Epithelial cell of alveolus of lung (primary cell): ENCODE results near the gene RAB24. TPM values are rescaled to one million over a fixed set of nuclear protein-coding genes. Genes with fewer than 3 reads are reported as not detected.

Source experiments
- total RNA-seq: library from RNA; depleted of rRNA; stranded (reverse); fragments of >200 nt; gene quantifications from 2 replicates; pipeline ENCODE4 v1.2.1, GENCODE V29; 2015

Gene RAB24
- 20.2 and 45.6 TPM in 2 replicates for total RNA-seq

DNA sequence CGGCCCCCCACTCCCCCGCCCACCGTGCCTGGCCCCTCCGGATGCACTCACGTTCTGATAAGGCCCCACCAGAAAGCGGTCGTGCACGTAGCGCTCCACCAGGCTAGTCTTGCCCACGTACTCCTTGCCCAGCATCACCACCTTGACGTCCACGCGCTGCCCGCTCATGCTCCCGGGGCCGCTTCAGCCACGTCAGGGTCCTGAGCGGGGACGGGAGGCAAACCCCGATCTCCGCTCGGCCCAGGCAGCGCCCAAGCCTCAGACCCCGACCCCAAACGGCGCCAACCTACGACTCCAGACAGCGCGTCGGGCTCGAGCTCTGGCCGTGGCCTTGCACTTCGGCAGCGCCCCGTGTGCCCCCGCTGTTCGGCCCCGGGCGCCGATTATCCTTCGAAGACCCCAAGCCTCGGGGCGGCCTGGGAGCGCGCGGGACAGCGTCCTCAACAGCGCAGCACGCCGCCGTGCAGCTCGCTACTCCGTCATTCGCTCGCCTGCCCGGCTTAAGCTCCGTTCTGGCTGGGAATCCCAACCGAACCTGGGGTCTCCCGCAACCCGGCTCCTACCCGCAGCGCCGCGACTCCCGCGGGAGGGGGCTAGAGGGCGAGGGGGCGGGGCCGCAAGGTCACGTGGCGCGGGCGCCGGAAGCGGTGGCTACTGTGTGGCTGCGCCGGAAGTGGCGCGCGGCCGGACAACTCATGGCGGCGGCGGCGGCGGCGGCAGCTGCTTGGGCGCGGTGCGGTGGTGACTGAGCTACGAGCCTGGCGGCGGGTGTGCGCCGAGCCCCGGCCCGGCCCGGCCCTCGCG lies at the start of gene RAB24, which contains the start of gene PRELID1:
RAB24 (minus strand) TSS at position 599 of the 804 bp plus-strand sequence; CDS start at position 168, 431 bp downstream.
PRELID1 (plus strand) TSS at position 679 of the 804 bp plus-strand sequence. CDS start 187 bp downstream, outside the sequence.

DNA sequence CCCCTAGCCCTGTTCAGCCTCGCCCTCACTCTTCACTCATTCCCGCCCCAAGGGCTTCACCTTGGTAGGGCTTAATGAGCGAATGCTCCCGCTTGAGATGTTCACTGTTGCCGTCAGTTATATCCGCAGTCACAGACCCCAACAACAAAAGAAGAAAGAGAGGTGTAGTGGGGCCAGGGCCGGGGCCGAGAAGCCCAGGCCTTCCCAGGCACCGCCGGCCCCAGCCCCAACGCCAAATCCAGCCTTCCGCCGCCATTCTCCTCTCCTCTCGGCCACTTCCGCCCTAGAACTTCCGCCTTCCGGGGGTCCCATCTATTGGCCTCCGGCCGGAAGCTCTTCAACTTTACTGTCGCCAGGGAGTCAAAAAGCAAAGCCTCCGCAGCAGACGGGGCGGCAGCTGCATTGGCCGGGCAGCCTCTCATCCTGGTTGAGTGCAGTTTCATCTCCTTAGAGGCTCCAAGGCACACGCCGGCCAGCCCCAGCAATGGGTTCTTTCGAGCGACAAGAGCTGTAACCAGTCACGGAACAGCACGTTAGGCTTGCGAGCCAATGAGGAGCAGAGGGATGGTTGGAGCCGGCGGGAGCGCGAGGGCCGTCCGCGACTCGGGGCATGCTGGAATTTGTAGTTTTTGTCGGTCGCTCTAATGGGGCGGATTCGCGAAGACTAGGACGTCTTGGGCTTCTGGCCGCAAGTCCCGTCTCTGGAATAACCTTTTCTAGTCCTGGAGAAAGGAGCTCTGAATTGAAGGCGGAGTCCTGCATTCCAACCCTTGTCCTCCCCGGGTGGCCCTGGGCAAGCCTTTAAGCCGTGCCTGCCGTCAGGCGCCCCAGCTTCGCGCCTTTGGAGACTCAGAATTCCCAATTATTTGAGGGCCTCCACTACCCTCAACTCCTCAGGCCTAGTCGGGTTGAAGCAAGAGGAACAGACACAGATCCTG lies 48.1 kb upstream of the RAB24 start, which contains the start of gene LMAN2:
LMAN2 (minus strand) TSS at position 277 of the 938 bp plus-strand sequence; CDS start at position 256, 21 bp downstream.

DNA sequence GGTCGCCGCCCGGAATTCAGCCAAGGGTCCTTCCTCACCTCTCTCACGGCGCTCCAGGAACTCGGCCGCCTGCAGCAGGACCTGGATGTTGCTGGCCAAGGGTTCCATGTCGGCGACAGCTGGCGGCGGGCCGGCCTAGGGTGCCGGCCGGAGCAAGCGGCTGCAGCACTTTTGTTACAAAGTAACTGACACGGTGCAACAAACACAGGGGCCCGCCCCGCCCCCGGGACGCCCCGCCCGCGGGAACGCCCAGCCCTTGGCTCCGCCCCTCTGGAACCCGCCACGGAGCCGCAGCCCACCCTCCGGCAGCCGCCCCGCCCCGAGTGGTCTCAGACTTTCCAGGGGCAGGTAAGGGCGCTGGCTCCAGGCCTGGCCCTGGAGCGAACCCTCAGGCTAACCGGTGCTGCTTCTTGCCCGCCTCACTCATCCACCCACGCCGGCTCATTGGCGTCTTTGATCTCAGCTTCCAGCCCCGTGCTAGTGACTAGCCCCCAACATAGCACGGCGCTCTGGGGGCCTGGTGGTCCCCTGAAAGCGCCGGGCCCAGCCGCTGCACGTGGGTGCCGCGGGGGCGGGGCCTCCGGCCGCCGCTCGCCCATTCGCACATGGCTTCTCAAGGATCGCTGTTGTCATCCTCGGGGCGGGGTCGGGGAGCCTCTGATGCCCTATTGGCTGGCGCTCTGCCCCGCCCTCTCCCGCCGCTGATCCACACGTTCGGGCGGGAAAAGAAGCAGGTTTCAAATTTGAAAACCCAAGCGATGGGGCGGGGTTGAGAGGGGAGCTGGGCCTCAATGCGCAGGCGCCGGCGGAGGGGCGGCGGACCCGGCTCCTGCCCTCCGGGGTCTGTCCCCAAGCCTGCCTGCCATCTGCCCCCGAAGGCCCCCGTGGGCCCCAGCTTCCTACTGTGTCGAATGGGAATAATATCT lies 8.5 kb upstream of the RAB24 start, which contains the start of gene MXD3:
MXD3 (minus strand) TSS at position 176 of the 926 bp plus-strand sequence; CDS start at position 108, 68 bp downstream.

Other genes starting within 250 kb of the RAB24 start
- gene FGFR4, start 216.8 kb downstream of the RAB24 start, total RNA-seq = 7.2 and 198 TPM in 2 replicates
- gene NSD1, start 169.9 kb downstream of the RAB24 start, total RNA-seq = 22.8 and 24.0 TPM in 2 replicates
- gene PRELID1, start 80 bp upstream of the RAB24 start, total RNA-seq = 69.7 and 176 TPM in 2 replicates
- gene MXD3, start 8.2 kb upstream of the RAB24 start, total RNA-seq = 21.7 and 30.7 TPM in 2 replicates
- gene LMAN2, start 47.9 kb upstream of the RAB24 start, total RNA-seq = 289 and 319 TPM in 2 replicates
- gene RGS14, start 54.2 kb upstream of the RAB24 start, total RNA-seq = 3.9 and 10.3 TPM in 2 replicates
- not detected in 2 replicates for gene SLC34A1, start 80.7 kb upstream of the RAB24 start, total RNA-seq
- gene PFN3, start 96.9 kb upstream of the RAB24 start, total RNA-seq = not detected in 2 replicates
- 0.40 and 1.0 TPM in 2 replicates for gene F12, start 105.8 kb upstream of the RAB24 start, total RNA-seq
- 19.8 and 37.6 TPM in 2 replicates for gene GRK6, start 123.0 kb upstream of the RAB24 start, total RNA-seq
- 9.3 and 10.0 TPM in 2 replicates for gene PRR7, start 143.1 kb upstream of the RAB24 start, total RNA-seq
- 125 and 211 TPM in 2 replicates for gene DBN1, start 169.9 kb upstream of the RAB24 start, total RNA-seq
- gene PDLIM7, start 193.9 kb upstream of the RAB24 start, total RNA-seq = 216 and 501 TPM in 2 replicates
- 0.91 and 1.5 TPM in 2 replicates for gene DOK3, start 206.1 kb upstream of the RAB24 start, total RNA-seq
- 92.1 and 136 TPM in 2 replicates for gene DDX41, start 213.2 kb upstream of the RAB24 start, total RNA-seq